Measurements from ENCODE around the gene SORCS1. TPM values are rescaled to one million over a fixed set of nuclear protein-coding genes. Genes with fewer than 3 reads are reported as not detected.

Gene SORCS1
- total and polyA plus RNA-seq, 2 experiments from 2014 or later, result 1.1 to 4.6 TPM

DNA sequence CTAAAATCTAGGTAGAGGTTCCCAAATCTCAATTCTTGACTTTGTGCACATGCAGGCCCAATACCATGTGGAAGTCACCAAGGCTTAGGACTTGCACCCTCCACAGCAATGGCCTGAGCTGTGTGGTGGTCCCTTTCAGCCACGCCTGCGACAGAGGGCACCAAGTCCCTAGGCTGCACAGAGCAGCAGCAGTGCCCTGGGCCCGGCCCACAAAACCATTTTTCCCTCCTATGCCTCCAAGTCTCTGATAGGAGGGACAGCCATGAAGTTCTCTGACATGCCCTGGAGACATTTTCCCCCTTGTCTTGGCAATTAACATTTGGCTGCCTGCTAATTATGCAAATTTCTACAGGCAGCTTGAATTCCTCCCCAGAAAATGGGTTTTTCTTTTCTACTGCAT is 375.5 kb downstream of the SORCS1 start:
- no peak overlapping the region for H2AFZ ChIP-seq
- no peaks in the 10 kb centered on the region for H3K27me3 ChIP-seq
- no peaks in the 10 kb centered on the region for H3K9me2 ChIP-seq (replicated peaks; ENCODE audit: insufficient read depth)
- no peak overlapping the region for H3K4me3 ChIP-seq
- H3K4me2 ChIP-seq, result no peak overlapping the region
- H4K20me1 ChIP-seq (ENCODE audit: insufficient read depth, poor library complexity, severe bottlenecking), result no peaks in the 10 kb centered on the region
- WGBS (ENCODE audit: low lambda C conversion rate, missing lambda C conversion rate), result 96% methylated on average over 3 of the region's 3 CpGs
- no peaks in the 10 kb centered on the region for H3K79me2 ChIP-seq
- peaks cover 8% of the 10 kb centered on the region for H3K4me1 ChIP-seq (ENCODE audit: insufficient read depth)
- TF ChIP-seq EZH2 (IDR thresholded peaks at IDR 0.05; ENCODE audit: borderline replicate concordance) (no peak), EZH2phosphoT487 (IDR thresholded peaks at IDR 0.05; ENCODE audit: low read depth, severe bottlenecking, unreplicated experiment) (no peak)
- TF ChIP-seq, protein P1, sequence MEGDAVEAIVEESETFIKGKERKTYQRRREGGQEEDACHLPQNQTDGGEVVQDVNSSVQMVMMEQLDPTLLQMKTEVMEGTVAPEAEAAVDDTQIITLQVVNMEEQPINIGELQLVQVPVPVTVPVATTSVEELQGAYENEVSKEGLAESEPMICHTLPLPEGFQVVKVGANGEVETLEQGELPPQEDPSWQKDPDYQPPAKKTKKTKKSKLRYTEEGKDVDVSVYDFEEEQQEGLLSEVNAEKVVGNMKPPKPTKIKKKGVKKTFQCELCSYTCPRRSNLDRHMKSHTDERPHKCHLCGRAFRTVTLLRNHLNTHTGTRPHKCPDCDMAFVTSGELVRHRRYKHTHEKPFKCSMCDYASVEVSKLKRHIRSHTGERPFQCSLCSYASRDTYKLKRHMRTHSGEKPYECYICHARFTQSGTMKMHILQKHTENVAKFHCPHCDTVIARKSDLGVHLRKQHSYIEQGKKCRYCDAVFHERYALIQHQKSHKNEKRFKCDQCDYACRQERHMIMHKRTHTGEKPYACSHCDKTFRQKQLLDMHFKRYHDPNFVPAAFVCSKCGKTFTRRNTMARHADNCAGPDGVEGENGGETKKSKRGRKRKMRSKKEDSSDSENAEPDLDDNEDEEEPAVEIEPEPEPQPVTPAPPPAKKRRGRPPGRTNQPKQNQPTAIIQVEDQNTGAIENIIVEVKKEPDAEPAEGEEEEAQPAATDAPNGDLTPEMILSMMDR (IDR thresholded peaks at IDR 0.05; ENCODE audit: poor library complexity), result no peak
- no peak for DNase-seq (ENCODE audit: low spot score)
- H3K27ac ChIP-seq, result no peak overlapping the region
- no peaks in the 10 kb centered on the region for H3K36me3 ChIP-seq (replicated peaks; ENCODE audit: insufficient read depth, low read depth)
- H3K9me3 ChIP-seq (ENCODE audit: low read depth), result no peaks in the 10 kb centered on the region

- no peak overlapping the region for H3K4me3 ChIP-seq
- no peaks in the 10 kb centered on the region for H3K9me2 ChIP-seq (replicated peaks; ENCODE audit: insufficient read depth)
- H4K20me1 ChIP-seq (ENCODE audit: insufficient read depth, poor library complexity, severe bottlenecking), result no peaks in the 10 kb centered on the region
- no peak for DNase-seq (ENCODE audit: low spot score)
- no peaks in the 10 kb centered on the region for H3K79me2 ChIP-seq
- TF ChIP-seq, protein P1 (IDR thresholded peaks at IDR 0.05; ENCODE audit: poor library complexity), result no peak
- no peak for TF ChIP-seq EZH2phosphoT487 (IDR thresholded peaks at IDR 0.05; ENCODE audit: low read depth, severe bottlenecking, unreplicated experiment)
- no peak for TF ChIP-seq EZH2 (IDR thresholded peaks at IDR 0.05; ENCODE audit: borderline replicate concordance)
- no peak overlapping the region for H3K4me2 ChIP-seq
- no peaks in the 10 kb centered on the region for H3K4me1 ChIP-seq (ENCODE audit: insufficient read depth)
- no peaks in the 10 kb centered on the region for H3K36me3 ChIP-seq (replicated peaks; ENCODE audit: insufficient read depth, low read depth)
- 72% methylated on average over 3 of the region's 3 CpGs for WGBS (ENCODE audit: low lambda C conversion rate, missing lambda C conversion rate)
- no peaks in the 10 kb centered on the region for H3K27me3 ChIP-seq
- H3K9me3 ChIP-seq (ENCODE audit: low read depth), result no peaks in the 10 kb centered on the region
- no peak overlapping the region for H2AFZ ChIP-seq
- no peak overlapping the region for H3K27ac ChIP-seq
These were observed 379.0 kb downstream of the SORCS1 start for GRCh38 chr10:106785528-106785927.

GRCh38 chr10:106780632-106781031 is 383.9 kb downstream of the SORCS1 start:
- Histone ChIP-seq H3K36me3 (replicated peaks; ENCODE audit: insufficient read depth, low read depth) (no peaks in the 10 kb centered on the region), H2AFZ (no peak overlapping the region), H3K27me3 (no peaks in the 10 kb centered on the region), H3K27ac (no peak overlapping the region), H3K4me2 (no peak overlapping the region), H3K79me2 (no peaks in the 10 kb centered on the region), H3K9me2 (replicated peaks; ENCODE audit: insufficient read depth) (no peaks in the 10 kb centered on the region), H3K9me3 (ENCODE audit: low read depth) (no peaks in the 10 kb centered on the region), H3K4me3 (no peak overlapping the region), H4K20me1 (ENCODE audit: insufficient read depth, poor library complexity, severe bottlenecking) (no peaks in the 10 kb centered on the region), H3K4me1 (ENCODE audit: insufficient read depth) (no peaks in the 10 kb centered on the region)
- DNase-seq (ENCODE audit: low spot score), result peak; percentile 29
- 41% methylated on average over 3 of the region's 3 CpGs for WGBS (ENCODE audit: low lambda C conversion rate, missing lambda C conversion rate)
- TF ChIP-seq EZH2phosphoT487 (IDR thresholded peaks at IDR 0.05; ENCODE audit: low read depth, severe bottlenecking, unreplicated experiment), result no peak
- TF ChIP-seq, protein P1 (IDR thresholded peaks at IDR 0.05; ENCODE audit: poor library complexity), result no peak
- TF ChIP-seq EZH2 (IDR thresholded peaks at IDR 0.05; ENCODE audit: borderline replicate concordance), result no peak

DNA sequence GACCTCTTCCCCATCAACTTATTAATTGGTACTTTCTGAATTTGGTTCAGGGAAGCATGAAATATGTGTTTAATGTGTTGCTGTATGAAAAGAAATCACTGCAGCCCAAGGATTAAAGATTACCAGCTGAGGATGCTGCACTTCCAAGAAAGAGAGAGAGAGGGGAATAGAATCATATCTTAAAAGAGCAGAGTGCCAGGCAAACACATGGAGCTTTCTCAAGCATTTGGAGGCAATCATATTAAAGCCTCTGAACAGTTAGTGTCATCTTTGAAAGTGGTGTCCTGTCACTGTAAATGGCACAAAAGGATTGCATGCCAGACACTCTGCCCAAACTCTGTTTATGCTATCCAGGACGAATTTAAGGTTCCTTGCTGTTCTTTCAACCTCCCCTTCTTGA is 386.7 kb downstream of the SORCS1 start:
- no peak overlapping the region for H3K4me3 ChIP-seq
- no peaks in the 10 kb centered on the region for H3K4me1 ChIP-seq (ENCODE audit: insufficient read depth)
- H3K36me3 ChIP-seq (replicated peaks; ENCODE audit: insufficient read depth, low read depth), result no peaks in the 10 kb centered on the region
- TF ChIP-seq EZH2phosphoT487 (IDR thresholded peaks at IDR 0.05; ENCODE audit: low read depth, severe bottlenecking, unreplicated experiment) (no peak), EZH2 (IDR thresholded peaks at IDR 0.05; ENCODE audit: borderline replicate concordance) (no peak)
- TF ChIP-seq, protein P1 (IDR thresholded peaks at IDR 0.05; ENCODE audit: poor library complexity), result no peak
- H3K79me2 ChIP-seq, result no peaks in the 10 kb centered on the region
- no peaks in the 10 kb centered on the region for H4K20me1 ChIP-seq (ENCODE audit: insufficient read depth, poor library complexity, severe bottlenecking)
- no peak overlapping the region for H3K27ac ChIP-seq
- no peak for DNase-seq (ENCODE audit: low spot score)
- H3K9me3 ChIP-seq (ENCODE audit: low read depth), result no peaks in the 10 kb centered on the region
- H3K9me2 ChIP-seq (replicated peaks; ENCODE audit: insufficient read depth), result no peaks in the 10 kb centered on the region
- no peaks in the 10 kb centered on the region for H3K27me3 ChIP-seq
- H3K4me2 ChIP-seq, result no peak overlapping the region
- WGBS (ENCODE audit: low lambda C conversion rate, missing lambda C conversion rate), result 60% methylated on average over 1 of the region's 1 CpG
- H2AFZ ChIP-seq, result no peak overlapping the region
